Dedifferentiated amniotic fluid mesenchymal stem cell (primary cell): ENCODE data around the gene ABCA7.
A peak's percentile ranks its signal among the peaks of the same experiment; 100 is the strongest.

ENCODE experiments used
- DNase-seq: peaks from one replicate; pipeline ENCODE4 v3.0.0-alpha.2; 2016; ENCODE audit errors: extremely low spot score

Gene ABCA7

GRCh38 chr19:1086613-1087012, 46.7 kb downstream of the ABCA7 start:
- DNase-seq = no peak

DNA sequence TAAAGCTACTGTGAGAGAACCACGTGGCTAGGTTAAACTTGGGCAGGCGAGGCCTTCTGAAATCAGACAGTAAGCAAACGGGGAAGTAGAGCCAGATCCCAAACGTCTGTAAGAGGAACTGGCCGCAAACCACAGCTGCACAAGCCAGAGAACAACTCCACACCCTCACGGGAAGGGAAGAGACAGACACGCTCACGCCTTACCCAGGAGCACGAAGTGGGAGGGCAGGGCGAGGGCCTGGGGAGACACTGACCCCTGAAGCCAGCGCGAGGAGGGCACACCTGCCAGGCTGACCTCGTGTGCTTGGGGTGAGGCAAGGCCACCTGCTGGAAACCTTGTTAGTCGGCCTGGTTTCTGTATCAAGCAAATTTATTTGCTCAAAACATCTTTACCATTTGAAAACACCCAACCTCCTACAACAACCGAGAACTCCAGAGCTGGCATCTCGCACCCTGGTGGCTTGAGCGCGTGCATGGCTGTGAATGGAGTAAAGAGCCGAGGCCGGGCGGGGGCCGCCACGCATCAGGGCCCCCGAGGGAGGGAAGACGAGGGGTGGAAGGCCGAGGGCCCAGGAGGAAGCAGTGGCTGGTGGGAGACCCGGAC, 48.0 kb downstream of the ABCA7 start:
- DNase-seq = no peak

DNA sequence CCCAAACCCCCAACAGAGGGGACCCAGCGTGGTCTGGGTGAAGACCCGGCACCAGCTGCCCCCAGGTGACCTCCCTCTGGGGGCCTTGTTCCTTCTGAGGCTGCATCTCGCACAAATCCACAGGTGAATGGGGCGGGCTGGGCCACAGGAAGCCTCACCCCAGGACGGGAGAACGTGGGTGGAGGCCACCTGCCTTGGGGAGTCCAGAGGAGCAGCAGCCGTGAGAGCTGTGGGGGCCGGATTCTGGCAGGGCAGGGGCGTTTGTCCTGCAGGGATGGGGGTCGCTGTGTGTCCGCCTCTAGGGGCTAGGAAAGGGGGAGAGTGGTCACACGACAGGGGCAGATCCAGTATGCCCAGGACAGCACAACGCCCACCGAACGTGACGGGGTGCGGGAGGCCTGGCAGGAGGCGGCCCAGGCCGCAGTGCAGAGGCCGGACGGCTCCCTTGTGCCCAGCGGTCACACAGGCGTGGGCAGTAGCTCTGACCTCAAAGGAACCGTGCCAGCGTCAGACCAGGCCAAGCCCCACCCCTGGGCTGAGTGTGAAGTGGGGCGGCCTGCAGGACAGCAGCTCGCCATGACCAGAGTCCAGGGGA, 48.6 kb downstream of the ABCA7 start:
- DNase-seq = no peak

DNA sequence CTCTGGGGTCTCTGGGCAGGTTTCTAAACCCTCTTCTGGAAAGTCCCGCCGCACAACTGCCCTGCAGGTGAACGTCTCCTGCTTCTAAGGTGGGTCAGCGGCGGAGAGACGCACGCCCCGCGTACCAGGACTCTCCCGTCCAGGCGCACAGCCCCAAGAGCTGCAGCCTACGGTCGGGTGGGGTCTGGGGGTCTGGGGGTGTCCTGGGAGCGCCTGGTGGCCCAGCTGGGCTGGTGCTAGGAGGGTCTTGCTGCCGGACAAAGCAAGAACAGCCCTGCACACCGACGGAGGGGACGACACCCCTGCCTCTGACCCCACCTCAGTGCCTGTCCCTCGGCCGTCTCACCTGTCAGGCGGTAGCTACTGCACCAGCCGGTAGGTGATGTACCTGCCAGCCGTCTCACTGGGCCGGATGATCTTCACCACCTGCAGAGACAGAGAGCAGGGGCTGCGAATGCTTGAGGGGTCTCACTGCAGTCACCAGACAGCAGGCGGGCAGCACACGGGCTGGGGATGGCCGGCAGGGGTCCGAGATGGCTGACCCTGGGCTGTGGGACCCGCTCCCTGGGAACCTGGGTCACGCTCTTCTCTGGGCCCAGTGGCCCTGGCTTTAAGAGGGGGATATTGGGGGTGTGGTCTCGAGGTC, 49.3 kb downstream of the ABCA7 start:
- DNase-seq = no peak

GRCh38 chr19:1089891-1090290, 50.0 kb downstream of the ABCA7 start:
- no peak for DNase-seq

- no peak for DNase-seq
Observed at GRCh38 chr19:1090731-1091543, 51.0 kb downstream of the ABCA7 start.

DNA sequence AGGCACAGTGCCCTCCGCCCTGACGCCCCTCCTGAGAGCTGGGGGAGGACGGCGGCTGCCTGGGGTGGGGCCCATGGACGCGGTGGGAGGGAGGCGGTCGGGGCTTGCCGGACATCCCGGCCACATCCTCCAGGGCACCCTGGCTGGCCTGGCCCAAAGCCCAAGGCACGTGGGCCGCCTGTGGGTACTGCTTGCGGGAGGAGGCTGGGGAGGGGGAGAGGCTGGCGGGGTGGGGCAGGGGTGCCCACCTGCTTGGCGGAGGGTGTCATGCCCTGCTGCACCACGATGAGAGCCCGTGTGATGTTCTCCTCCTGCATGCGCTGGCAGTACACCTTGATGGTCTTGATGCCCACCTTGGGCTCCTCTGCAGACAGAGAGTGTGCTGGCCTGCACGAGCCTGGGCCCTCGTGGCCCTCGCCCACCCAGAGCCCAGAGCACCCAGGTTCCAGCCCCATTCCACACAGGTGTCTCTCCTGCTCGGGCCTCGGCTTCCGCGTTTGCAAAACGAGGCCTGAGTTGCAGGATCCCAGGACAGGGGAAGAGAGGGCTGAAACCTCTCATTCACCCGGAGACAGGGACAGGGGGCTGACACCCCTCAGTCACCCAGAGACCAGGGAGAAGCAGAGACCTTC, 51.8 kb downstream of the ABCA7 start:
- no peak for DNase-seq

GRCh38 chr19:1093330-1093729, 53.4 kb downstream of the ABCA7 start:
- no peak for DNase-seq

DNA sequence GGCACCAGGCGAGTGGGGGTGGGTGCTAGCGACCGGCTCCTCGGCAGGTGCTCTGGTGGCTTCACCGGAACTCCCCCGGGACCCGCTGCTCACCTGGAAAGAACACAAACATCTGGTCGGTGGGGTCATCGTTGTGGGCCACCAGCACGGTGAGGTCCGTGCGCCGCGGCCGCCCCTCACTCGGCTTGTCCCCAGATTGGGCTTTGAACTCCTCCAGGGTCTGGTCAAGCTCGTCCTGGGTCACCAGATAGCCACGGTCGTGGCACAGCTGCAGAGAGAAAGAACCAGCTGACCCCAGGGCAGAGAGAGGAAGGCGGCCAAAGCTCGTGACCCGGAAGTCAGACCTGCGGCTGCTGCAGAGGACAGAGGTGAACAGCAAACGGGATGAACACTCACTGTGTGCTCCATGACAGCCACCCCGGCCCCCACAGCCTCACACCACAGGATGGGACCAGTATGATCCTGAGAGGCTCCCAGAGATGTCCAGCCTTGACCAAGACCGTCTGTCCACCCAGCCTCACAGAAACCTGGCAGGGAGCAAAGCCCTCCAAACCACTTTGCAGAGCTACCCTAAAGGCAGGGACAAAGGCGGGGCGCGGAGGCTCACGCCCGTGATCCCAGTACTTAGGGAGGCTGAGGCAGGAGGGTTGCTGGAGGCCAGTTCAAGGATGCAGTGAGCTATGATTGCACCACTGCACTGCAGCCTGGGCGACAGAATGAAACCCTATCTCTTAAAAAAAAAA, 54.1 kb downstream of the ABCA7 start:
- no peak for DNase-seq

DNA sequence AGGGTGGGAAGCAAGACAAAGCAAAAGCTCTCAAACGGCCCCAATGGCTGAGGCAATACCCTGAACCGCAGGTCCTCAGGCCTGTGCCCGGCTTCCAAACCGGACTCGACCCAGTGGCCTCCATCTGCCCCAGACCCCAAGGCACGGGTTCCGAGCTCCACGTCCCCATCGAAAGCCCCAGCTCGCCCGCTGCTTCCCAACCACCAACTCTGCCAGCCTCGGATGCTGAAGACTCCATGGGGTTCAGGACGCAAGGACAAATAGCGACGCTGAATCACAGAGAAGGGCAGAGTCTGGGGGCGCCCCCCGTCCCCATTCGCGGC, 54.7 kb downstream of the ABCA7 start:
- no peak for DNase-seq

DNA sequence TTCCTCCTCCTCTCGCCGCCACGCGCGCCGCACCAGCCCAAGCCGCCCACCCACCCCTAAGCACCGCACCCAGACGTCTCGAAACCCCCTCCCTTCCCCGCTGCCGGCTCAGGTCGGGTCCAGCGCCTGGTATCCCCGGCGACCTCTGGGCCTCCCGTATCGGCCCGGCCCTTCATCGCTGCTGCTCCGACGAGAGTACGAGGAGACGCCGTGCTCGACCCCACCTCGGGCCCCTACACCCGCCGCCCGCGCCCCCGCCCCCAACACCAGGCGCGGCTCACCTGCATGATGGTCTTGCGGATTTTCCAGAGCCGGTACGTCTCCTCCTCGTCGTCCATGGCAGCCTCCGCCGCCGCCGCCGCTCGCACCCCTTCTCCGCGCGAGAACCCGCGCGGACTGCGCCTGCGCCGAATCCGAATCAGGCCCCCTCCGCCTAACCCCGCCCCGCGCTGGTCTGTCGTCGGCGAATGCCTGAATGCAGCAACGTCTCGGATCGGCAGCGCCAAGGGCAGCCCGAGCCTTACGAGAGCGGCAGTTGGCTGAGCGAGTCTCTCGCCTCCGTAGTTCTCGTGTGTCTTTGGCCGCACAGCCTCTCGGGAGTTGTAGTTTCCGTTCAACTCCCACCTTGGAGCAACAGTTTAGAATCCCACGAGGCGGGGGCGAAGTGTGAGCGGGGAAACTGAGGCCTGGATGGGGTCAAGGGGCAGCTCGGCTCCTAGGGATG, 55.2 kb downstream of the ABCA7 start, which contains the start of gene POLR2E:
POLR2E (minus strand) TSS at position 398 of the 724 bp plus-strand sequence; CDS start at position 338, 60 bp downstream.
- peak; percentile 99 for DNase-seq

DNA sequence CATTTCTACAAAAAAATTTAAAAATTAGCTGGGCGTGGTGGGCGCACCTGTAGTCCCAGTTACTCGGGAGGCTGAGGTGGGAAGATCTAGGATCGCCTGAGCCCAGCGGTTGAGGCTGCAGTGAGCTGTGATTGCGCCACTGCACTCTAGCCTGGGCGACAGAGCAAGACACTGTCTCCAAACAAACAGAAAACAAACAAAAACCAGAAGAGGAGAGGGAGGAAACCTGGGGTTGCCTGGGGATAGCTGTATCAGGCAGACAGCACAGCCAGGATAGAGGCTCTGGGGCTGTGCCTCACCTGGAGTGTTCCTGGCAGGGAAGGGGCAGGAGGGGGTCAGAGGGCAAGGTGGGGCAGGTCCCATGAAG, 57.9 kb downstream of the ABCA7 start:
- no peak for DNase-seq

DNA sequence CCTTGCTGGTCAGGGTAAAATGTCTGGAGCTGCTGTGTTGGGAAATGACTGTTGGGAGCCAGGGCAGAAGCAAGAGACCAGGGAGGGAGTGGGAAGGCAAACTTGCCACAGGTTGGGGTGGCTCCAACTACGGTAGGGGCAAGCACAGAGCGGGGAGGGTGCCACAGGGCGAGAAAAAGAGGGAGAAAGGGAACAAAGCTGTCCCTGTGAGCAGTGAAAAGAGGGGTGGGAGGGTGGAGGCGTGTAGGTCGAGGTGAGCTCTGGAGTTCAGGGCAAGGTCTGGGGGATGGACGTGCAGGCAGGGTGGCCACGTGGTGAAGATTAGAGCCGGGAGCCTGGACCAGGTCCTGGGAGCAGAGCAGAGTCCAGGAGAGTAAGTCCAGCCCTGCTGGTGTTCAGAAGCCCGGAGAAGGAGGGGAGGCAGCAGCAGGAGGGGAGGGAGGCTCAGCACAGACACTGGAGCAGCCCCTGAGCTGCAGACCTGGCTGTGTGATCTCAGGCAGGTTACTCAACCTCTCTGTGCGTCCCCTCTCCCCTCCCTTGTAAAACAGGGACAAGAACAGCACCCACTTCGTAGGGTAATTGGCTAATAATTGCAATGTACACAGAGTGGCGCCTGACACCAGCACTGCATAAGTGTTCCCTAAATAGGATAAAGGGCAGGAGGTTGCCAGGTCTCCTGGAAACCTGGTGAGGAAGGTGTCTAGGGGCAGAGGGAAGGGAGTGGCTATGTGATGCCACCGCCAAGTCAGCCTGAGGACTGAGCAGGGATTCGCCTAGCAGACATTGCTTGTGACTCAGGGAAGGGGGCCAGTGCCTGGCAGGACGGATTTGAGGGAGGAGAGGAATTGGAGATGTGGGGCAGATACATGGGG, 58.5 kb downstream of the ABCA7 start:
- DNase-seq = no peak

- no peak for DNase-seq
Observed at GRCh38 chr19:1101337-1101698, 61.4 kb downstream of the ABCA7 start.

- peak; percentile 97 for DNase-seq
Observed at GRCh38 chr19:1102407-1103131, 62.7 kb downstream of the ABCA7 start.

GRCh38 chr19:1103132-1103707, 63.3 kb downstream of the ABCA7 start:
- no peak for DNase-seq

GRCh38 chr19:1103708-1104310, 63.9 kb downstream of the ABCA7 start, which contains the start of gene GPX4:
Gene GPX4, plus strand, starts transcription at chr19:1103994. Its CDS starts 50 bp downstream, at chr19:1104044.
- peak; percentile 99 for DNase-seq

DNA sequence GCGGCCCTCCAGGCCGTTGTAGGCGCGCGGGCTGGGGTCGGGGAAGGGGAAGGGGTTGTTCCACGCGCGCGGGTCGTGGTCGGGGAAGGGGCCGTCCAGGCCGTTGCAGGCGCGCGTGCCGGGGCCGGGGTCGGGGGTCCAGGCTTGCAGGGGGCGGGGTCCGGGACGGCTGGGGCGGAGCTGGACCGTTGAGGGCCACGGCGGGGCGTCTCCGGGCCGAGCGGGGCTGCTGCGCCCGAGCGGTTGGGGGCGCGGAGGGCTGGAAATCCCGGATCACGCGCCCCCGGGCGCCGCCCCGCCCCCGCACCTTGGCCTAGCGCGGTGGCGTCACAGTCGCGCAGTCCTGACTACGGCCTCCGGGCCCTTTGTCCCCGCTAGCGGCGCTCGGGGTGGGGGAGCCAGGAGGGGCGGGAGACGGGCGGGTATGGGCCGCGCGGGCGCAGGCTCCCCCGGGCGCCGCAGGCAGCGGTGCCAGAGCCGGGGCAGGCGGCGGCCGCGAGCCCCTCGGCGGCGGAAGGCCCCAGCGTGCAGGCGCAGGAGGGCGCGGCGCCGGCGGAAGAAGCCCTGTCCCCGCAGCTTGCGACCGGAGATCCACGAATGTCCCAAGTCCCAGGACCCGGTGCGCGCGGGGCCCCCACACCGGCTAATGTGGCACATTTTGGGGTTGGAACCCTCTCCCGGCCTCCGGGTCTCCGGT, 64.6 kb downstream of the ABCA7 start:
- peak; percentile 33 for DNase-seq
